CD4-positive, CD25-positive, alpha-beta regulatory T cell (primary cell): ENCODE measurements around the gene XXYLT1. TPM values are rescaled to one million over a fixed set of nuclear protein-coding genes. Genes with fewer than 3 reads are reported as not detected.

Source experiments
- ATAC-seq, 2 donors: fragments of 150-1000 bp; cut with Tn5 transposase; one replicate each; pipeline ENCODE4 v1.10.0; 2021; ENCODE audit warnings: low read depth in 2 of 2, moderate number of reproducible peaks in 2 of 2, moderate library complexity in 1 of 2
- DNase-seq, 3 donors: peaks; one replicate each; pipeline versions ENCODE4 v3.0.0 to v3.0.0-alpha.2; 2012 to 2022; ENCODE audit warnings: mixed read lengths in 1 of 3
- H3K27ac ChIP-seq: one replicate; pipeline ENCODE4 v1.7.0; 2013; ENCODE audit warnings: mild to moderate bottlenecking, low read length; ENCODE audit not compliant: insufficient read depth, poor library complexity, severe bottlenecking
- H3K27me3 ChIP-seq: one replicate; pipeline ENCODE4 v1.7.0; 2013; ENCODE audit warnings: low read length; ENCODE audit not compliant: control insufficient read depth, insufficient read depth
- H3K36me3 ChIP-seq: one replicate; pipeline ENCODE4 v1.7.0; 2013; ENCODE audit warnings: mild to moderate bottlenecking, low read length, moderate library complexity; ENCODE audit not compliant: control insufficient read depth, insufficient read depth
- H3K4me1 ChIP-seq: 2 replicates; pipeline ENCODE4 v1.7.0; 2013; ENCODE audit warnings: mild to moderate bottlenecking, low read length; ENCODE audit not compliant: insufficient read depth, control insufficient read depth, poor library complexity, severe bottlenecking
- H3K4me3 ChIP-seq: one replicate; pipeline ENCODE4 v1.7.0; 2013; ENCODE audit warnings: low read depth, mild to moderate bottlenecking, low read length, moderate library complexity
- H3K9me3 ChIP-seq, 2 experiments: 1 replicate in 1 of 2; 2 replicates in 1 of 2; pipeline ENCODE4 v1.7.0; 2013; ENCODE audit warnings: low read length in 2 of 2, mild to moderate bottlenecking in 1 of 2, moderate library complexity in 1 of 2; ENCODE audit not compliant: control insufficient read depth in 2 of 2
- H3K27ac Mint-ChIP-seq, 3 donors: one replicate each; pipeline ENCODE4 v1.8.0; 2020 to 2022; ENCODE audit warnings: mild to moderate bottlenecking in 3 of 3, mixed read lengths in 3 of 3, moderate library complexity in 2 of 3
- H3K27me3 Mint-ChIP-seq: one replicate; pipeline ENCODE4 v1.8.0; 2022; ENCODE audit warnings: mild to moderate bottlenecking, mixed read lengths
- H3K36me3 Mint-ChIP-seq: one replicate; pipeline ENCODE4 v1.8.0; 2020; ENCODE audit warnings: mixed read lengths
- H3K4me1 Mint-ChIP-seq, 4 donors: one replicate each; pipeline ENCODE4 v1.8.0; 2020 to 2022; ENCODE audit warnings: mixed read lengths in 4 of 4, mild to moderate bottlenecking in 1 of 4
- H3K4me3 Mint-ChIP-seq, 4 donors: one replicate each; pipeline ENCODE4 v1.8.0; 2020 to 2022; ENCODE audit warnings: mild to moderate bottlenecking in 4 of 4, mixed read lengths in 4 of 4, moderate library complexity in 3 of 4
- H3K9me3 Mint-ChIP-seq, 7 donors: one replicate each; pipeline ENCODE4 v1.8.0; 2020 to 2022; ENCODE audit warnings: mixed read lengths in 7 of 7, mild to moderate bottlenecking in 3 of 7, moderate library complexity in 2 of 7
- polyA plus RNA-seq, 4 donors: library from polyadenylated mRNA; unstranded; fragments of 300-500 nt; fragmentation: Illumina TruSeq; gene quantifications; one replicate each; pipeline ENCODE4 v1.2.3, GENCODE V29; 2021
- total RNA-seq: library from RNA; stranded (reverse); gene quantifications from one replicate; pipeline ENCODE4 v1.2.3, GENCODE V29; 2022

The XXYLT1 gene
- total and polyA plus RNA-seq, 5 donors from 2014 or later, result 3.9 to 6.4 (median 5.7) TPM

GRCh38 chr3:195073866-195074860, 196.8 kb downstream of the XXYLT1 start:
- Histone ChIP-seq H3K27ac (no peak overlapping the region), H3K9me3 (no peaks in the 10 kb centered on the region), H3K4me1 (no peaks in the 10 kb centered on the region), H3K4me3 (no peak overlapping the region), H3K36me3 (peaks cover 5% of the 10 kb centered on the region), H3K27me3 (no peaks in the 10 kb centered on the region)
- H3K27ac Mint-ChIP-seq, result no peak overlapping the region
- H3K4me3 Mint-ChIP-seq, result no peak overlapping the region
- DNase-seq, result no peak
- H3K9me3 Mint-ChIP-seq, result no peaks in the 10 kb centered on the region
- no peak for ATAC-seq
- H3K36me3 Mint-ChIP-seq, result peaks cover 4% of the 10 kb centered on the region
- H3K27me3 Mint-ChIP-seq, result no peaks in the 10 kb centered on the region
- H3K4me1 Mint-ChIP-seq, result no peaks in the 10 kb centered on the region

DNA sequence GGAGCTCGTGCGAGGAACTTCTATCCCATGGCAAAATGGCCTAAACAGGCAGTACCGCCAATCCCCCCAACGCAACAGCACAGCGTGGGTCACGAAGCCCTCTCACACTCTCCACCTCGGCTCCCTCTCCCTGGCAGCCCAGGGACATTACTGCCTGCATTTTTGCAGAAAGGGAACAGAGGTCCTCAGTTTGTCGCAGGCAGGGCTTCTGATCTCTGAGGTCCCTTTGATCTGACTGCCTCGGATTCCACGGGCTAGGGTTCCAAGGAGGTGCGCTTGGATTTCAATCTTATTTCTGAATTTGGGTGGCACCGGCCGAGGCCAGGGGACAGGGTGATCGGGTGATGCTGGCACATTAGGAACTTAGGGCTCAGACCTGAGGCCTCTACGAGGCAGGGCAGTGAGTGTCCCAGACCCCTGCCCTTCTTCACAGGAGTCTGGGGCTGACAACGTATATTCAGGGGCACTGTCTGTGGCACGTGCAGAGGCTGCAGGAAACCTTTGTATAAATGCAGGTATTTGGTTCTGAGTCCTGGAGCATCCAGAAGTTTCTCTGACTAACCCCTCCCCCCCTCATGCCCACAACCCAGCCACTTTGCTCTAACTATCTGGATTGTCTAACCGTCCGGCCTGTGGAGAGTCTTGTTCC, 197.9 kb downstream of the XXYLT1 start:
- H3K27me3 Mint-ChIP-seq, result no peaks in the 10 kb centered on the region
- H3K36me3 Mint-ChIP-seq, result peaks cover 12% of the 10 kb centered on the region
- DNase-seq (no peak), ATAC-seq (no peak)
- Histone ChIP-seq H3K27me3 (no peaks in the 10 kb centered on the region), H3K9me3 (no peaks in the 10 kb centered on the region), H3K36me3 (peaks cover 5% of the 10 kb centered on the region), H3K27ac (no peak overlapping the region), H3K4me3 (no peak overlapping the region), H3K4me1 (no peaks in the 10 kb centered on the region)
- no peak overlapping the region for H3K27ac Mint-ChIP-seq
- no peaks in the 10 kb centered on the region for H3K4me1 Mint-ChIP-seq
- no peaks in the 10 kb centered on the region for H3K9me3 Mint-ChIP-seq
- no peak overlapping the region for H3K4me3 Mint-ChIP-seq

GRCh38 chr3:195071916-195072820, 198.8 kb downstream of the XXYLT1 start:
- Histone ChIP-seq H3K9me3 (no peaks in the 10 kb centered on the region), H3K36me3 (peaks cover 5% of the 10 kb centered on the region), H3K4me3 (no peak overlapping the region), H3K27me3 (no peaks in the 10 kb centered on the region), H3K4me1 (no peaks in the 10 kb centered on the region), H3K27ac (no peak overlapping the region)
- H3K4me1 Mint-ChIP-seq, result no peaks in the 10 kb centered on the region
- no peak for DNase-seq
- peaks cover 13% of the 10 kb centered on the region for H3K36me3 Mint-ChIP-seq
- no peaks in the 10 kb centered on the region for H3K9me3 Mint-ChIP-seq
- no peak for ATAC-seq
- no peak overlapping the region for H3K4me3 Mint-ChIP-seq
- no peaks in the 10 kb centered on the region for H3K27me3 Mint-ChIP-seq
- H3K27ac Mint-ChIP-seq, result no peak overlapping the region

GRCh38 chr3:195071011-195071728, 199.8 kb downstream of the XXYLT1 start:
- H3K27me3 Mint-ChIP-seq, result no peaks in the 10 kb centered on the region
- H3K27ac Mint-ChIP-seq, result no peak overlapping the region
- Histone ChIP-seq H3K36me3 (peaks cover 5% of the 10 kb centered on the region), H3K27ac (no peak overlapping the region), H3K4me1 (no peaks in the 10 kb centered on the region), H3K27me3 (no peaks in the 10 kb centered on the region), H3K9me3 (no peaks in the 10 kb centered on the region), H3K4me3 (no peak overlapping the region)
- ATAC-seq (no peak), DNase-seq (no peak)
- no peak overlapping the region for H3K4me3 Mint-ChIP-seq
- no peaks in the 10 kb centered on the region for H3K9me3 Mint-ChIP-seq
- no peaks in the 10 kb centered on the region for H3K4me1 Mint-ChIP-seq
- peaks cover 13% of the 10 kb centered on the region for H3K36me3 Mint-ChIP-seq

DNA sequence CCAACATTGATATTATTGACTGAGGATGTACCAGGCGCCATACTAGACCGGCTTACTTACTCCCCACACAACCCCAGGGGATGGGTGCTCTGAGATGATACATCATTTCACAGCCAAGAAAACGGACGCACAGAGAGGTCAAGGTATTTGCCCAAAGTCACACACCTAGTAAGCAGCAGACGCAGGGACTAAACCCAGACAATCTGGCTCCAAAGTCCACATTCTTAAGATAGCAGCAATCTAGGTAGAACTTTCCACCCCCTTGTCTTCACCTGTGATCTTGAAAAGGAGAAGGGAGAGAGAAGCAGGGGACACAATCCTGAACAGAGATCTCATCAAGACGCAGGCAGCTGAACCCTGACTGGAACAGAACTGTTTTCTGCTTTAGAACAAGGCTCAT, 200.6 kb downstream of the XXYLT1 start:
- Histone ChIP-seq H3K27me3 (no peaks in the 10 kb centered on the region), H3K36me3 (peaks cover 5% of the 10 kb centered on the region), H3K9me3 (no peaks in the 10 kb centered on the region), H3K4me3 (no peak overlapping the region), H3K27ac (no peak overlapping the region), H3K4me1 (no peaks in the 10 kb centered on the region)
- peaks cover 13% of the 10 kb centered on the region for H3K36me3 Mint-ChIP-seq
- H3K27ac Mint-ChIP-seq, result no peak overlapping the region
- DNase-seq, result no peak
- peaks cover 0 to 3% (median 0%) of the 10 kb centered on the region in 7 donors for H3K9me3 Mint-ChIP-seq
- H3K4me3 Mint-ChIP-seq, result no peak overlapping the region
- H3K27me3 Mint-ChIP-seq, result no peaks in the 10 kb centered on the region
- H3K4me1 Mint-ChIP-seq, result no peaks in the 10 kb centered on the region
- ATAC-seq, result no peak

DNA sequence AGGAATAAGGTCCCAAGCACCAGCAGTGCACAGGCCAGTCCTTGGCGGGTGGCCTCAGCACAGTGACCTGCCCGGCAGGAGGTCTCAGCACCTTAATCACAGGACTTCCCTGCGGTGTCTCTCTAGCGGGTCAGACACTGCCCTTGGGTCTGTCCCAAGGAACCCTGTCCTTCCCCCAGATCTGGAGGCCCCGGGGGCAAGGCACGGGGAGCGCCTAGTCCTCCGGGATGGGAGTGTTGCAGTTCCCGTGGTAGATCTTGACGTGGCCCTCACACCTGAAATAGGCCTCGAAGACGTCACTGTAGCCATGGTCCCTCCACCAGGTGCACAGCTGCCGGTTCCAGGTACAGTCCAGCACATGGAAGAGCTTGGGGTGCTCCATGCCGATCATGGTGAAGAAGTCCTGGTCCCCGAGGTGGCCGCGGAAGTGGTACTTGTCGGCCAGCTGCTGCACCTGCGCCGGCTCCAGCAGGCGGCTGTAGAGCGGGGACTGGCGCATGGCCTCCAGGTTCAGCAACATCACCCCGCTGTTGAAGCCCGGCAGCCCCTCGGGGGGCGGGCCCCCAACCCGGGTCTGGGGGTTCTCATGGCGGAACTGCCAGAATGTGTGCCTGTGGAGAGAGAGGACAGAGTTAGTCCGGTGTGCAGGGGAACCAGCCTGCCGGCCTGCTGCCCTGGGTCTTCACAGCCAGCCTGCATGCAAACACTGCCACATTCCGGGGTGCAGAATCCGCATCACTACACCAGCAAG, 201.3 kb downstream of the XXYLT1 start:
- no peaks in the 10 kb centered on the region for H3K27me3 Mint-ChIP-seq
- no peak for ATAC-seq
- DNase-seq, result no peak
- Histone ChIP-seq H3K4me3 (no peak overlapping the region), H3K9me3 (no peaks in the 10 kb centered on the region), H3K4me1 (no peaks in the 10 kb centered on the region), H3K36me3 (peaks cover 5% of the 10 kb centered on the region), H3K27me3 (no peaks in the 10 kb centered on the region), H3K27ac (no peak overlapping the region)
- H3K4me1 Mint-ChIP-seq, result no peaks in the 10 kb centered on the region
- no peak overlapping the region for H3K4me3 Mint-ChIP-seq
- peaks cover 0 to 3% (median 0%) of the 10 kb centered on the region in 7 donors for H3K9me3 Mint-ChIP-seq
- peaks cover 13% of the 10 kb centered on the region for H3K36me3 Mint-ChIP-seq
- no peak overlapping the region for H3K27ac Mint-ChIP-seq
